Stimulated activated naive CD8-positive, alpha-beta T cell treated with anti-CD3 and anti-CD28 coated beads, Interleukin-15, amount 100 ng/mL, for 72 hours (primary cell): Measurements from ENCODE around the gene PUS3.
"Not testable (repeated sequence)": the region's sequence is repeated elsewhere in the genome, so short reads cannot be mapped to it uniquely, and the experiment has no call there.

Experiments
- ATAC-seq: fragments of 150-1000 bp; cut with Tn5 transposase; 2 replicates; pipeline ENCODE4 v1.10.0; 2021; ENCODE audit warnings: mild to moderate bottlenecking, moderate library complexity
- DNase-seq, 2 donors: peaks; one replicate each; pipeline ENCODE4 v3.0.0; 2021 to 2022
- H3K27ac Mint-ChIP-seq, 2 donors: one replicate each; pipeline ENCODE4 v1.8.0; 2022; ENCODE audit warnings: mild to moderate bottlenecking in 2 of 2, mixed read lengths in 2 of 2, moderate library complexity in 2 of 2
- H3K27me3 Mint-ChIP-seq: one replicate; pipeline ENCODE4 v1.8.0; 2022; ENCODE audit warnings: mixed read lengths
- H3K4me1 Mint-ChIP-seq: one replicate; pipeline ENCODE4 v1.8.0; 2022; ENCODE audit warnings: mild to moderate bottlenecking, mixed read lengths
- H3K4me3 Mint-ChIP-seq, 2 donors: one replicate each; pipeline ENCODE4 v1.8.0; 2022; ENCODE audit warnings: mild to moderate bottlenecking in 2 of 2, mixed read lengths in 2 of 2, moderate library complexity in 1 of 2
- H3K9me3 Mint-ChIP-seq, 2 donors: one replicate each; pipeline ENCODE4 v1.8.0; 2022; ENCODE audit warnings: mixed read lengths in 2 of 2

PUS3 gene

GRCh38 chr11:125871391-125872137 is 31.4 kb downstream of the PUS3 start:
- ATAC-seq: no peak

GRCh38 chr11:125869521-125869920 is 33.5 kb downstream of the PUS3 start:
- peaks cover 0 to 9% of the 10 kb centered on the region in 2 donors for H3K9me3 Mint-ChIP-seq
- ATAC-seq: no peak

More at GRCh38 chr11:125871391-125872137, 31.4 kb downstream of the PUS3 start:
- DNase-seq: peak; percentile 24 to 36
- H3K4me3 Mint-ChIP-seq: no peak overlapping the region
- peaks cover 11% of the 10 kb centered on the region for H3K27me3 Mint-ChIP-seq
- no peak overlapping the region for H3K27ac Mint-ChIP-seq
- H3K4me1 Mint-ChIP-seq: no peaks in the 10 kb centered on the region
- H3K9me3 Mint-ChIP-seq: peaks cover 0 to 9% of the 10 kb centered on the region in 2 donors

GRCh38 chr11:125865354-125865753 is 37.7 kb downstream of the PUS3 start:
- ATAC-seq, H3K27me3 Mint-ChIP-seq, H3K9me3 Mint-ChIP-seq, H3K27ac Mint-ChIP-seq, DNase-seq, H3K4me1 Mint-ChIP-seq, H3K4me3 Mint-ChIP-seq: not testable (repeated sequence)

More at GRCh38 chr11:125869521-125869920, 33.5 kb downstream of the PUS3 start:
- Mint-ChIP-seq H3K27me3 (peaks cover 11% of the 10 kb centered on the region), H3K4me1 (no peaks in the 10 kb centered on the region), H3K4me3 (no peak overlapping the region), H3K27ac (no peak overlapping the region)
- no peak for DNase-seq

- peaks cover 17 to 19% of the 10 kb centered on the region in 2 donors for H3K9me3 Mint-ChIP-seq
- not testable (repeated sequence) for H3K4me1 Mint-ChIP-seq, H3K27ac Mint-ChIP-seq, DNase-seq, ATAC-seq, H3K27me3 Mint-ChIP-seq, H3K4me3 Mint-ChIP-seq
Measured at GRCh38 chr11:125862786-125863185, 40.2 kb downstream of the PUS3 start.

GRCh38 chr11:125857670-125858069 is 45.3 kb downstream of the PUS3 start:
- ATAC-seq, DNase-seq, H3K4me1 Mint-ChIP-seq, H3K4me3 Mint-ChIP-seq, H3K27ac Mint-ChIP-seq: not testable (repeated sequence)
- H3K9me3 Mint-ChIP-seq: peaks cover 19 to 23% of the 10 kb centered on the region in 2 donors
- H3K27me3 Mint-ChIP-seq: peaks cover 15% of the 10 kb centered on the region

- H3K27me3 Mint-ChIP-seq: peaks cover 7% of the 10 kb centered on the region
- no peak overlapping the region for H3K27ac Mint-ChIP-seq
- H3K4me3 Mint-ChIP-seq: no peak overlapping the region
- DNase-seq: no peak
- H3K9me3 Mint-ChIP-seq: peaks cover 31 to 43% of the 10 kb centered on the region in 2 donors
- no peak for ATAC-seq
- no peaks in the 10 kb centered on the region for H3K4me1 Mint-ChIP-seq
Measured at GRCh38 chr11:125846188-125846587, 56.8 kb downstream of the PUS3 start.
